Measurements from ENCODE around the gene LRRC74B.
"Not testable (repeated sequence)": the region's sequence is repeated elsewhere in the genome, so short reads cannot be mapped to it uniquely, and the experiment has no call there.

DNA sequence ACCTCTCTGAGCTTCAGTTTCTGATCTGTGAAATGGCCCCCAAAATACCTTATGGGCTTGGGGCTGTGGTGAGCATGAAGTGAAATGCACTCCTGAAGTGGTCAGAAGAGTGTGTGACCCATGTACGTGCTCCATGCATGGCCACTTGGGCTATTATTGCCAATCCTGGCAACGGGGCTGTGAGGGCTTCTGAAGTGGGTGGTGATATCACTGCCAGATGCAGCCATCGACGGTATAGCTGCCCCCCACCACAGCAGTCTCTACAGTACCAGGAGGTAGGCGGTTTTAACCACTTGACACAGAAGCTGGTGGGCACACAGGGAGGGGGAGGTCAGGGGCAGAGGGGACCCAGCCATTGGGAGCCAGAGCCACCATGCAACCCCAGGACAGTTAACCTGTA, 2.7 kb downstream of the LRRC74B start:
- TF ChIP-seq, protein P1, sequence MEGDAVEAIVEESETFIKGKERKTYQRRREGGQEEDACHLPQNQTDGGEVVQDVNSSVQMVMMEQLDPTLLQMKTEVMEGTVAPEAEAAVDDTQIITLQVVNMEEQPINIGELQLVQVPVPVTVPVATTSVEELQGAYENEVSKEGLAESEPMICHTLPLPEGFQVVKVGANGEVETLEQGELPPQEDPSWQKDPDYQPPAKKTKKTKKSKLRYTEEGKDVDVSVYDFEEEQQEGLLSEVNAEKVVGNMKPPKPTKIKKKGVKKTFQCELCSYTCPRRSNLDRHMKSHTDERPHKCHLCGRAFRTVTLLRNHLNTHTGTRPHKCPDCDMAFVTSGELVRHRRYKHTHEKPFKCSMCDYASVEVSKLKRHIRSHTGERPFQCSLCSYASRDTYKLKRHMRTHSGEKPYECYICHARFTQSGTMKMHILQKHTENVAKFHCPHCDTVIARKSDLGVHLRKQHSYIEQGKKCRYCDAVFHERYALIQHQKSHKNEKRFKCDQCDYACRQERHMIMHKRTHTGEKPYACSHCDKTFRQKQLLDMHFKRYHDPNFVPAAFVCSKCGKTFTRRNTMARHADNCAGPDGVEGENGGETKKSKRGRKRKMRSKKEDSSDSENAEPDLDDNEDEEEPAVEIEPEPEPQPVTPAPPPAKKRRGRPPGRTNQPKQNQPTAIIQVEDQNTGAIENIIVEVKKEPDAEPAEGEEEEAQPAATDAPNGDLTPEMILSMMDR (IDR thresholded peaks at IDR 0.05), result not testable (repeated sequence)
- not testable (repeated sequence) for TF ChIP-seq POLR2A (IDR thresholded peaks at IDR 0.05; ENCODE audit: low read depth)
